ENCODE data around the gene G6PC2. TPM values are rescaled to one million over a fixed set of nuclear protein-coding genes. Genes with fewer than 3 reads are reported as not detected.

The G6PC2 gene, protein sequence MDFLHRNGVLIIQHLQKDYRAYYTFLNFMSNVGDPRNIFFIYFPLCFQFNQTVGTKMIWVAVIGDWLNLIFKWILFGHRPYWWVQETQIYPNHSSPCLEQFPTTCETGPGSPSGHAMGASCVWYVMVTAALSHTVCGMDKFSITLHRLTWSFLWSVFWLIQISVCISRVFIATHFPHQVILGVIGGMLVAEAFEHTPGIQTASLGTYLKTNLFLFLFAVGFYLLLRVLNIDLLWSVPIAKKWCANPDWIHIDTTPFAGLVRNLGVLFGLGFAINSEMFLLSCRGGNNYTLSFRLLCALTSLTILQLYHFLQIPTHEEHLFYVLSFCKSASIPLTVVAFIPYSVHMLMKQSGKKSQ
- total RNA-seq (2022) (not detected in 2 replicates), Bru-seq, nascent RNA (not detected), BruChase-seq, experiment 1, labeled RNA remaining after a 2-hour chase (not detected), BruChase-seq, experiment 2, labeled RNA remaining after a 6-hour chase (not detected)
- long read RNA-seq: 0 reads

DNA sequence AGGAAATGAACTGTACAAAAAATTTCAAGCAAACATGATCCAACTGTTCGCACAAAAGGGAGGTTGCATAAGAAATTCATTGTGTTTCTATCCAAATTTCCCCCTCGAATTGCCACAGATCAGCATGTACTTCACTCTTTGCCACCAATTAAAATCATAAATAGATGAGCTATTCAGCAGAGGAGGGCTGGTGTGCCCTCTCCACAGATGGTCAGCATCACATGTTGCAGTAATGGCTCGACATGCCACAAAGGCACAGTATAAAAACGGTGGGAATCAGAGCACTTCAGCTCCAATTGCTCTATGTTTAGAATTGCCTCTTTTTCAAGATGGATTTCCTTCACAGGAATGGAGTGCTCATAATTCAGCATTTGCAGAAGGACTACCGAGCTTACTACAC lies at the start of gene G6PC2:
G6PC2 (plus strand) TSS at position 289 of the 400 bp plus-strand sequence; CDS start at position 330, 41 bp downstream.
- Mint-ChIP-seq H3K27ac (ENCODE audit: unreplicated experiment) (no peak within 1 kb of the TSS), H3K4me3 (ENCODE audit: unreplicated experiment) (no peak within 1 kb of the TSS), H3K9me3 (ENCODE audit: unreplicated experiment) (no peaks in the 10 kb centered on the region), H3K4me1 (ENCODE audit: low read depth, unreplicated experiment) (no peaks in the 10 kb centered on the region), H3K27me3 (ENCODE audit: insufficient read depth, unreplicated experiment) (peaks cover 8% of the 10 kb centered on the region), H3K36me3 (ENCODE audit: insufficient read depth, unreplicated experiment) (no peaks in the 10 kb centered on the region)
- CTCF ChIA-PET: no interaction called here
- Histone ChIP-seq H3K27me3 (replicated peaks; ENCODE audit: control insufficient read depth, insufficient read depth, low read length) (no peaks in the 10 kb centered on the region; the same call in 1 of the 2 replicates), H3K4me1 (no peaks in the 10 kb centered on the region), H3K36me3 (ENCODE audit: control insufficient read depth, insufficient read depth, low read length) (no peaks in the 10 kb centered on the region), H3K9me3 (no peaks in the 10 kb centered on the region), H3K4me3 (ENCODE audit: low read depth, low read length) (no peak within 1 kb of the TSS)
- TF ChIP-seq, protein P1, sequence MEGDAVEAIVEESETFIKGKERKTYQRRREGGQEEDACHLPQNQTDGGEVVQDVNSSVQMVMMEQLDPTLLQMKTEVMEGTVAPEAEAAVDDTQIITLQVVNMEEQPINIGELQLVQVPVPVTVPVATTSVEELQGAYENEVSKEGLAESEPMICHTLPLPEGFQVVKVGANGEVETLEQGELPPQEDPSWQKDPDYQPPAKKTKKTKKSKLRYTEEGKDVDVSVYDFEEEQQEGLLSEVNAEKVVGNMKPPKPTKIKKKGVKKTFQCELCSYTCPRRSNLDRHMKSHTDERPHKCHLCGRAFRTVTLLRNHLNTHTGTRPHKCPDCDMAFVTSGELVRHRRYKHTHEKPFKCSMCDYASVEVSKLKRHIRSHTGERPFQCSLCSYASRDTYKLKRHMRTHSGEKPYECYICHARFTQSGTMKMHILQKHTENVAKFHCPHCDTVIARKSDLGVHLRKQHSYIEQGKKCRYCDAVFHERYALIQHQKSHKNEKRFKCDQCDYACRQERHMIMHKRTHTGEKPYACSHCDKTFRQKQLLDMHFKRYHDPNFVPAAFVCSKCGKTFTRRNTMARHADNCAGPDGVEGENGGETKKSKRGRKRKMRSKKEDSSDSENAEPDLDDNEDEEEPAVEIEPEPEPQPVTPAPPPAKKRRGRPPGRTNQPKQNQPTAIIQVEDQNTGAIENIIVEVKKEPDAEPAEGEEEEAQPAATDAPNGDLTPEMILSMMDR (IDR thresholded peaks at IDR 0.05; ENCODE audit: insufficient read depth in 1 of 2, low read depth in 1 of 2, low read length in 1 of 2, severe bottlenecking in 1 of 2, unreplicated experiment in 1 of 2): no peak
- no TSS peak for BruUV-seq (replicated peaks)
- intact Hi-C loops (cut with micrococcal nuclease; ENCODE audit: unreplicated experiment): no loop called here
- DNase-seq: no peak
- POLR2A ChIA-PET: no interaction called here

DNA sequence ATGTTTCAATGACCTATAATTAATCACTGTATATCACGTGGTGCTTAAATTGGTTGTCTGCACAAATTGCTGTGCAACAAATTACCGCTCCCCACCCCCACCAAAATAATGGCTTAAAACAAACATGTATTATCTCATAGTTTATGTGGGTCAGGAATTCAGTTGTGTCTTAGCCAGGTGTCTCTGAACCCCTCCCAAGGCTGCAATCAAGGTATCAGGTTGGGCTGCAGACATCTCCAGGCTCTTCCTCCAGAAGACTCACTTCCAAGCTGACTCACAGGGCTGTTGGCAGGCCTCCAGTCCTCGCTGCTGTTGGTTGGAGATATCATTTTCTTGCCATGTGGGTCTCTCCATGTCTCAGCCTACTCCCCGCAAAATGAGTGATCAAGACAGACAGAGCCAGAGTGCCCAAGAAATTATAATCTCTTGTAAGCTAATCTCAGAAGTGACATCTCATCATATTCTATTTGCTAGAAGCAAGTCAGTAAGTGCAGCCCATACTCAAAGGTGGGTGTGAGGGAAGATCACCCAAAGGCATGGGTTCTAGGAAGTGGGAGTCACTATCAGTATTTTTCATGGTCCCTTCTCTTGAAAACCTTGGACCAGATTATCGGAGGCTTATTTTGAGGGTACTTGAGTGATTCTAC lies 49.3 kb upstream of the G6PC2 start:
- Mint-ChIP-seq H3K4me1 (ENCODE audit: low read depth, unreplicated experiment) (peaks cover 4% of the 10 kb centered on the region), H3K9me3 (ENCODE audit: unreplicated experiment) (no peaks in the 10 kb centered on the region), H3K4me3 (ENCODE audit: unreplicated experiment) (no peak overlapping the region), H3K27me3 (ENCODE audit: insufficient read depth, unreplicated experiment) (no peaks in the 10 kb centered on the region), H3K36me3 (ENCODE audit: insufficient read depth, unreplicated experiment) (peaks cover 27% of the 10 kb centered on the region), H3K27ac (ENCODE audit: unreplicated experiment) (no peak overlapping the region)
- BruUV-seq (replicated peaks): no TSS peak
- TF ChIP-seq, protein P1 (IDR thresholded peaks at IDR 0.05; ENCODE audit: insufficient read depth in 1 of 2, low read depth in 1 of 2, low read length in 1 of 2, severe bottlenecking in 1 of 2, unreplicated experiment in 1 of 2): no peak
- no peak for DNase-seq
- no peaks in the 10 kb centered on the region for H3K4me1 ChIP-seq
- no peaks in the 10 kb centered on the region for H3K36me3 ChIP-seq (ENCODE audit: control insufficient read depth, insufficient read depth, low read length)
- ChIA-PET POLR2A (no interaction called here), CTCF (no interaction called here)
- no peaks in the 10 kb centered on the region for H3K9me3 ChIP-seq
- no peak overlapping the region for H3K4me3 ChIP-seq (ENCODE audit: low read depth, low read length)
- intact Hi-C loops (cut with micrococcal nuclease; ENCODE audit: unreplicated experiment): no loop called here
- no peaks in the 10 kb centered on the region for H3K27me3 ChIP-seq (replicated peaks; ENCODE audit: control insufficient read depth, insufficient read depth, low read length)

DNA sequence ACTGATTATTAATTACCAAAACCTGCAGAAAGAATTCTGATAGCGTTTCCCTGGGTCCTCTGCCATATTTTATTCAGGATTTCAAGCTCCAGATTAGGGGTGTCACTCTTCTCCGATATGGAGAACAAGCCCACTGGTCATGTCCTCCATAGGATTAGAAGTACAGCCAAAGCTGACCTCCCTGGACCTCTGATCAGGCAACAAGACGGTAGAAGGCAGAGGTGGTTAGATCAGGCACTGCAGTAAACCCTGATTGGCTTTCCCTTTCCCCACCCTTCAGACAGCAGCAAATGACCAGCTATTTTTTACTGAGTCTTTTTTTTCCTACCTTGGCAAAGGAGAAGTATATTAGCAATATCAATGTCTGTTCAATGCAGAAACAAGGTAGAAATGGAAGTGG lies 48.6 kb upstream of the G6PC2 start:
- peaks cover 11% of the 10 kb centered on the region for H3K4me1 Mint-ChIP-seq (ENCODE audit: low read depth, unreplicated experiment)
- H3K27ac Mint-ChIP-seq (ENCODE audit: unreplicated experiment): no peak overlapping the region
- CTCF ChIA-PET: no interaction called here
- Histone ChIP-seq H3K27me3 (replicated peaks; ENCODE audit: control insufficient read depth, insufficient read depth, low read length) (no peaks in the 10 kb centered on the region), H3K4me1 (no peaks in the 10 kb centered on the region), H3K36me3 (ENCODE audit: control insufficient read depth, insufficient read depth, low read length) (no peaks in the 10 kb centered on the region), H3K9me3 (no peaks in the 10 kb centered on the region), H3K4me3 (ENCODE audit: low read depth, low read length) (no peak overlapping the region)
- no peak overlapping the region for H3K4me3 Mint-ChIP-seq (ENCODE audit: unreplicated experiment)
- POLR2A ChIA-PET: no interaction called here
- DNase-seq: no peak
- H3K36me3 Mint-ChIP-seq (ENCODE audit: insufficient read depth, unreplicated experiment): peaks cover 27% of the 10 kb centered on the region
- H3K9me3 Mint-ChIP-seq (ENCODE audit: unreplicated experiment): no peaks in the 10 kb centered on the region
- intact Hi-C loops (cut with micrococcal nuclease; ENCODE audit: unreplicated experiment): no loop called here
- no TSS peak for BruUV-seq (replicated peaks)
- no peaks in the 10 kb centered on the region for H3K27me3 Mint-ChIP-seq (ENCODE audit: insufficient read depth, unreplicated experiment)
- TF ChIP-seq, protein P1 (IDR thresholded peaks at IDR 0.05; ENCODE audit: insufficient read depth in 1 of 2, low read depth in 1 of 2, low read length in 1 of 2, severe bottlenecking in 1 of 2, unreplicated experiment in 1 of 2): no peak
